Measurements from ENCODE around the gene PLCB4. TPM values are rescaled to one million over a fixed set of nuclear protein-coding genes. Genes with fewer than 3 reads are reported as not detected.

The PLCB4 gene
- total and polyA plus RNA-seq, 2 donors (not counting 1 experiment from before 2014, with no cell fraction given), result 7.3 to 13.7 TPM

DNA sequence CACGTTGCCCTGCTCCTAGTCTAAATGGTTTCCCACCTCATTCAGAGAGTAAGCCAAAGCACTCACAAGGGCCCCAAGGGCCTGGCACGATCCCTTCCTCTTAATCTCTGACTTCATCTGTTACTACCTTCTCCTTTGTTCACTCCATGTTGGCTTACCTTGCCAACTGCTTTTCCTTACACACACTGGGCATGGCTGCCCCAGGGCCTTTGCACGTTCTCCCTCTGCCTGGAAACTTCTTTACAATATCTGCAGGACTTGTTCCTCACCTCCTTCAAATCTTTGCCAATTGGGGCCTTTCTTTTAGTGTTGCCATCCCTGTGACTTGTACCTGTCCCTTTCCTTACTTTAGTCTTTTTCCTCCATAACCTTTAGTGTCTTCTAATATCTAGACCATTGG, 73.9 kb downstream of the PLCB4 start:
- no peak overlapping the region for H3K4me3 ChIP-seq (replicated peaks in 1 of 4; ENCODE audit: control extremely low read depth in 1 of 4, insufficient read depth in 1 of 4, low read depth in 3 of 4, low read length in 4 of 4)
- peaks cover 1% of the 10 kb centered on the region for H3K4me1 ChIP-seq (ENCODE audit: control insufficient read depth, extremely low read depth, insufficient read depth, low read length)
- no peaks in the 10 kb centered on the region for H3K9me3 ChIP-seq (ENCODE audit: control insufficient read depth, insufficient read depth, low read depth, low read length)
- no peaks in the 10 kb centered on the region for H3K27me3 ChIP-seq (ENCODE audit: control insufficient read depth, insufficient read depth, low read length)
- no peaks in the 10 kb centered on the region for H3K79me2 ChIP-seq (ENCODE audit: control insufficient read depth, insufficient read depth, low read length)
- H2AFZ ChIP-seq (ENCODE audit: low read length), result no peak overlapping the region
- no peak overlapping the region for H3K9ac ChIP-seq (ENCODE audit: insufficient read depth, low read length)
- no peak for DNase-seq (ENCODE audit: low read depth in 2 of 2)
- H3K36me3 ChIP-seq (ENCODE audit: control insufficient read depth, insufficient read depth, low read length), result no peaks in the 10 kb centered on the region
- no peaks in the 10 kb centered on the region for H4K20me1 ChIP-seq (ENCODE audit: control insufficient read depth, extremely low read depth, insufficient read depth, low read length)
- TF ChIP-seq, protein P1, sequence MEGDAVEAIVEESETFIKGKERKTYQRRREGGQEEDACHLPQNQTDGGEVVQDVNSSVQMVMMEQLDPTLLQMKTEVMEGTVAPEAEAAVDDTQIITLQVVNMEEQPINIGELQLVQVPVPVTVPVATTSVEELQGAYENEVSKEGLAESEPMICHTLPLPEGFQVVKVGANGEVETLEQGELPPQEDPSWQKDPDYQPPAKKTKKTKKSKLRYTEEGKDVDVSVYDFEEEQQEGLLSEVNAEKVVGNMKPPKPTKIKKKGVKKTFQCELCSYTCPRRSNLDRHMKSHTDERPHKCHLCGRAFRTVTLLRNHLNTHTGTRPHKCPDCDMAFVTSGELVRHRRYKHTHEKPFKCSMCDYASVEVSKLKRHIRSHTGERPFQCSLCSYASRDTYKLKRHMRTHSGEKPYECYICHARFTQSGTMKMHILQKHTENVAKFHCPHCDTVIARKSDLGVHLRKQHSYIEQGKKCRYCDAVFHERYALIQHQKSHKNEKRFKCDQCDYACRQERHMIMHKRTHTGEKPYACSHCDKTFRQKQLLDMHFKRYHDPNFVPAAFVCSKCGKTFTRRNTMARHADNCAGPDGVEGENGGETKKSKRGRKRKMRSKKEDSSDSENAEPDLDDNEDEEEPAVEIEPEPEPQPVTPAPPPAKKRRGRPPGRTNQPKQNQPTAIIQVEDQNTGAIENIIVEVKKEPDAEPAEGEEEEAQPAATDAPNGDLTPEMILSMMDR (conservative IDR thresholded peaks at IDR 0.05 in 1 of 2, IDR thresholded peaks at IDR 0.05 in 1 of 2; ENCODE audit: low read depth in 1 of 2, low read length in 2 of 2), result no peak
- TF ChIP-seq EZH2 (IDR thresholded peaks at IDR 0.05; ENCODE audit: low read length, missing control alignments), result no peak
- no peak overlapping the region for H3K27ac ChIP-seq (ENCODE audit: insufficient read depth, low read length)
- H3K4me2 ChIP-seq (ENCODE audit: extremely low read depth, insufficient read depth, low read length), result no peak overlapping the region

DNA sequence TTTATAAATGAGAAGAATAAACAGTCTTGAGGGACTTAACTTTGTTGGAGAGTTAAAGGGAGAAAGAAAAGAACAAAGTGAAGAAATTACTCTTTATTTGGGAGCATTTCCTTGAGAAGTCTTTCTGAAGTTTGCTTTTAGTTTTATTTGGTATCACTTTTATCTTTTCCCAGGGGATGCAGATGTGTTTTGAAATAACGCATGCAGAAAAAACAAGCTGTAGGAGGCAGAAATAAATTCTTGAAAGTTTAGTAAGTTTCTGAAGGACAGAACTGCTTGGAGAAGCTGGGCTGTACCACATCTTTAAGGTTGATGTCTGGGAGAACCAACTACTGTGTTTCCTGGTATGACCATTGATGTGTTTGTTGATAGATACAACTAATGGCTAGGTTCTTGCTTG, 75.0 kb downstream of the PLCB4 start:
- TF ChIP-seq, protein P1 (conservative IDR thresholded peaks at IDR 0.05 in 1 of 2, IDR thresholded peaks at IDR 0.05 in 1 of 2; ENCODE audit: low read depth in 1 of 2, low read length in 2 of 2), result no peak
- TF ChIP-seq EZH2 (IDR thresholded peaks at IDR 0.05; ENCODE audit: low read length, missing control alignments), result no peak
- no peak overlapping the region for H3K27ac ChIP-seq (ENCODE audit: insufficient read depth, low read length)
- no peaks in the 10 kb centered on the region for H4K20me1 ChIP-seq (ENCODE audit: control insufficient read depth, extremely low read depth, insufficient read depth, low read length)
- H3K9ac ChIP-seq (ENCODE audit: insufficient read depth, low read length), result no peak overlapping the region
- no peak overlapping the region for H2AFZ ChIP-seq (ENCODE audit: low read length)
- no peaks in the 10 kb centered on the region for H3K9me3 ChIP-seq (ENCODE audit: control insufficient read depth, insufficient read depth, low read depth, low read length)
- DNase-seq (ENCODE audit: low read depth in 2 of 2), result no peak
- no peaks in the 10 kb centered on the region for H3K36me3 ChIP-seq (ENCODE audit: control insufficient read depth, insufficient read depth, low read length)
- no peaks in the 10 kb centered on the region for H3K27me3 ChIP-seq (ENCODE audit: control insufficient read depth, insufficient read depth, low read length)
- no peak overlapping the region for H3K4me2 ChIP-seq (ENCODE audit: extremely low read depth, insufficient read depth, low read length)
- no peaks in the 10 kb centered on the region for H3K79me2 ChIP-seq (ENCODE audit: control insufficient read depth, insufficient read depth, low read length)
- H3K4me1 ChIP-seq (ENCODE audit: control insufficient read depth, extremely low read depth, insufficient read depth, low read length), result peaks cover 6% of the 10 kb centered on the region
- no peak overlapping the region for H3K4me3 ChIP-seq (replicated peaks in 1 of 4; ENCODE audit: control extremely low read depth in 1 of 4, insufficient read depth in 1 of 4, low read depth in 3 of 4, low read length in 4 of 4)

DNA sequence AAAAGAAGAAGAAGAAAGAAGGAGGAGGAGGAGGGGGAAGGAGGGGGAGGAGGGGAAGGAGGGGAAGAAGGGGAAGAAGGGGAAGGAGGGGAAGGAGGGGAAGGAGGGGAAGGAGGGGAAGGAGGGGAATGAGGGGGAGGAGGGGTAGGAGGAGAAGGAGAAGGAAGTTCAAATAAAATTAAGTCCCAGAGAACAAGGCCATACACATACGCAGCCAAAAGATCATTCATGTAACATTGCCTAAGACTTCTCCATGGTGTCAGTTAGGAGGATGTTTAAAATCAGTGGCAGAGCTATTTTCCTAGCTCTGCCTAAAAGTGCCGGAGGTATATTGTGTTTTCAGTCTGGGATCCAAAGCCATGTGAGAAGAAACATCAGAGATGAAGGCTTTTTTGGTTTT, 75.8 kb downstream of the PLCB4 start:
- Histone ChIP-seq H3K9me3 (ENCODE audit: control insufficient read depth, insufficient read depth, low read depth, low read length) (no peaks in the 10 kb centered on the region), H3K9ac (ENCODE audit: insufficient read depth, low read length) (no peak overlapping the region), H4K20me1 (ENCODE audit: control insufficient read depth, extremely low read depth, insufficient read depth, low read length) (no peaks in the 10 kb centered on the region), H3K4me1 (ENCODE audit: control insufficient read depth, extremely low read depth, insufficient read depth, low read length) (peaks cover 6% of the 10 kb centered on the region), H3K27ac (ENCODE audit: insufficient read depth, low read length) (no peak overlapping the region), H3K36me3 (ENCODE audit: control insufficient read depth, insufficient read depth, low read length) (no peaks in the 10 kb centered on the region), H3K27me3 (ENCODE audit: control insufficient read depth, insufficient read depth, low read length) (no peaks in the 10 kb centered on the region), H2AFZ (ENCODE audit: low read length) (no peak overlapping the region), H3K4me2 (ENCODE audit: extremely low read depth, insufficient read depth, low read length) (no peak overlapping the region), H3K79me2 (ENCODE audit: control insufficient read depth, insufficient read depth, low read length) (no peaks in the 10 kb centered on the region), H3K4me3 (replicated peaks in 1 of 4; ENCODE audit: control extremely low read depth in 1 of 4, insufficient read depth in 1 of 4, low read depth in 3 of 4, low read length in 4 of 4) (no peak overlapping the region)
- no peak for DNase-seq (ENCODE audit: low read depth in 2 of 2)
- TF ChIP-seq, protein P1 (conservative IDR thresholded peaks at IDR 0.05 in 1 of 2, IDR thresholded peaks at IDR 0.05 in 1 of 2; ENCODE audit: low read depth in 1 of 2, low read length in 2 of 2), result no peak
- TF ChIP-seq EZH2 (IDR thresholded peaks at IDR 0.05; ENCODE audit: low read length, missing control alignments), result no peak

Measured in fibroblast of lung (primary cell).